HepG2 (cell line): ENCODE results near the gene DDN. TPM values are rescaled to one million over a fixed set of nuclear protein-coding genes. Genes with fewer than 3 reads are reported as not detected.

Source experiments
- CENPT ChIP-seq: sonication (generic); formaldehyde crosslinking; IDR thresholded peaks from 2 replicates; pipeline ENCODE4 v1.8.0; 2022; ENCODE audit warnings: low read depth, mild to moderate bottlenecking, moderate library complexity, missing genetic modification reagents
- NFYB ChIP-seq: sonication (generic); formaldehyde crosslinking; IDR thresholded peaks from 2 replicates; pipeline ENCODE4 v1.4.0; 2020; ENCODE audit warnings: missing genetic modification reagents
- PAX8 ChIP-seq: sonication (generic); formaldehyde crosslinking; IDR thresholded peaks from 2 replicates; pipeline ENCODE4 v1.8.0; 2022; ENCODE audit warnings: mild to moderate bottlenecking, missing genetic modification reagents, borderline replicate concordance
- RAD51 ChIP-seq: fragments of 450-650 bp; IDR thresholded peaks from 2 replicates; pipeline ENCODE4 v1.6.1; 2016; ENCODE audit warnings: borderline replicate concordance
- RCOR2 ChIP-seq: IDR thresholded peaks from 2 replicates; pipeline ENCODE4 v1.6.1; 2016; ENCODE audit warnings: missing biosample characterization, missing genetic modification reagents
- STAT5B ChIP-seq: sonication (generic); formaldehyde crosslinking; IDR thresholded peaks from 2 replicates; pipeline ENCODE4 v1.4.0; 2020; ENCODE audit warnings: missing genetic modification reagents
- THYN1 ChIP-seq: sonication (generic); formaldehyde crosslinking; IDR thresholded peaks from 2 replicates; pipeline ENCODE4 v1.8.1; 2023; ENCODE audit warnings: low read depth, mild to moderate bottlenecking, moderate library complexity, missing genetic modification reagents, borderline replicate concordance
- ZFX ChIP-seq: sonication (generic); formaldehyde crosslinking; IDR thresholded peaks from 2 replicates; pipeline ENCODE4 v1.4.0; 2020; ENCODE audit warnings: mild to moderate bottlenecking, low read depth, missing genetic modification reagents, moderate library complexity
- ZNF549 ChIP-seq: sonication (generic); formaldehyde crosslinking; IDR thresholded peaks from 2 replicates; pipeline ENCODE4 v1.5.0; 2020; ENCODE audit warnings: missing genetic modification reagents
- polyA plus RNA-seq, 8 experiments: library from polyadenylated mRNA; depleted of rRNA in 3 of 8; stranded (reverse) in 7 of 8; unstranded in 1 of 8; fragments of >200 nt; fragmentation: Illumina TruSeq in 4 of 8; extraction: Trizol in 4 of 8; gene quantifications; 2 replicates each; pipeline versions ENCODE4 v1.2.1 to v1.2.3, GENCODE V29; 2011 to 2016; ENCODE audit warnings: low read depth in 4 of 8, missing spikeins in 1 of 8, mixed read lengths in 1 of 8; ENCODE audit not compliant: insufficient read depth in 1 of 8
- total RNA-seq, 5 experiments: library from RNA; depleted of rRNA; stranded (reverse); fragments of >200 nt; fragmentation: Illumina TruSeq; extraction: Trizol; gene quantifications; 2 replicates each; pipeline ENCODE4 v1.2.3, GENCODE V29; 2016; ENCODE audit warnings: low read depth in 1 of 5
- TF ChIP-seq, protein P1 (sequence below): sonication (generic); formaldehyde crosslinking; IDR thresholded peaks from 2 replicates; pipeline ENCODE4 v1.8.1; 2023; ENCODE audit warnings: mild to moderate bottlenecking, missing genetic modification reagents
- TF ChIP-seq, protein P2 (sequence below): sonication (generic); formaldehyde crosslinking; IDR thresholded peaks from 2 replicates; pipeline ENCODE4 v1.5.0; 2020; ENCODE audit warnings: mild to moderate bottlenecking, missing genetic modification reagents, borderline replicate concordance
- TF ChIP-seq, protein P3 (sequence below): sonication (generic); formaldehyde crosslinking; IDR thresholded peaks from one replicate; pipeline ENCODE4 v1.5.1; 2020; ENCODE audit warnings: mild to moderate bottlenecking, missing genetic modification reagents; ENCODE audit errors: not compliant biosample characterization

DDN gene
- total and polyA plus RNA-seq, 2 of the 13 experiments (the other 11 are each of a cell fraction or from before 2014, with no cell fraction given), result 0.24 to 0.53 TPM

DNA sequence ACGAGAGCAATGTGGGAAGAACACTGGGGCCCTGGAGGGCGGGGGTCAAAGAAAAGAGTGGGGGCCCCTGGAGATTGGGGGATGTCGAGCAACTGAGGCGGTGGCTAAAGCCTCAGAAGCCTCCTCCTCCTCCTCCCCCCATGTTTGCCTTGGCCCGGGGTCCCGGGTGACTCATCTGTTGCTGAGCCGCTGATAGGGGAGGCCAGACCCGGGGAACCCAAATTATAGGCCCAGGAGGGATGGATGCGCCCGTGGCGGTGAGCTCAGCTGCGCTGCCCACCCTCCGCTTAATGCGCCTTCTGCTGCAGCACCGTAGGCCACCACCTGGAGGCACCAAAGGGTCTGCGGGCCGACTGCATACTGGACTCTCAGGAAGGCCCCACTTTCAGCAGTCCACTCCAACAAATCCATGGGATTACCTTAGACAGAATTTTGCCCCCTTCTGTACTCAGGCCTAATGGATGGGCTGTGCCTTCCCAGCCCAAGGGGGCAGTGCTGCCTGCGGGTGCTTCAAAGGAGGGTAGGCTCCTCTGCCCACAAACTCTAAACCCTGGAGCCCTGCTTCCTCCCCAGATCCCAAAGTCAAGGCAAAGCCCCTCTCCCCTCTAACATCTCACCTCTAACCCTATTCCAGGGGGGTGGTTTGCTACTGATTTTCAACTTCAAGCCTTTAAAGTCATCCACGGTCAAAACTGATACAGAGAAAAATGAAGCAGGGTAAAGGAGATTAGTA is 25.1 kb downstream of the DDN start (continued):
- TF ChIP-seq, protein P1, sequence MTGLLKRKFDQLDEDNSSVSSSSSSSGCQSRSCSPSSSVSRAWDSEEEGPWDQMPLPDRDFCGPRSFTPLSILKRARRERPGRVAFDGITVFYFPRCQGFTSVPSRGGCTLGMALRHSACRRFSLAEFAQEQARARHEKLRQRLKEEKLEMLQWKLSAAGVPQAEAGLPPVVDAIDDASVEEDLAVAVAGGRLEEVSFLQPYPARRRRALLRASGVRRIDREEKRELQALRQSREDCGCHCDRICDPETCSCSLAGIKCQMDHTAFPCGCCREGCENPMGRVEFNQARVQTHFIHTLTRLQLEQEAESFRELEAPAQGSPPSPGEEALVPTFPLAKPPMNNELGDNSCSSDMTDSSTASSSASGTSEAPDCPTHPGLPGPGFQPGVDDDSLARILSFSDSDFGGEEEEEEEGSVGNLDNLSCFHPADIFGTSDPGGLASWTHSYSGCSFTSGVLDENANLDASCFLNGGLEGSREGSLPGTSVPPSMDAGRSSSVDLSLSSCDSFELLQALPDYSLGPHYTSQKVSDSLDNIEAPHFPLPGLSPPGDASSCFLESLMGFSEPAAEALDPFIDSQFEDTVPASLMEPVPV (CRISPR knock-in tag), result no peak
- peak; percentile 28; the same call in 1 of the 2 replicates for TF ChIP-seq ZFX (CRISPR knock-in tag)
- no peak for TF ChIP-seq RAD51
- TF ChIP-seq, protein P2, sequence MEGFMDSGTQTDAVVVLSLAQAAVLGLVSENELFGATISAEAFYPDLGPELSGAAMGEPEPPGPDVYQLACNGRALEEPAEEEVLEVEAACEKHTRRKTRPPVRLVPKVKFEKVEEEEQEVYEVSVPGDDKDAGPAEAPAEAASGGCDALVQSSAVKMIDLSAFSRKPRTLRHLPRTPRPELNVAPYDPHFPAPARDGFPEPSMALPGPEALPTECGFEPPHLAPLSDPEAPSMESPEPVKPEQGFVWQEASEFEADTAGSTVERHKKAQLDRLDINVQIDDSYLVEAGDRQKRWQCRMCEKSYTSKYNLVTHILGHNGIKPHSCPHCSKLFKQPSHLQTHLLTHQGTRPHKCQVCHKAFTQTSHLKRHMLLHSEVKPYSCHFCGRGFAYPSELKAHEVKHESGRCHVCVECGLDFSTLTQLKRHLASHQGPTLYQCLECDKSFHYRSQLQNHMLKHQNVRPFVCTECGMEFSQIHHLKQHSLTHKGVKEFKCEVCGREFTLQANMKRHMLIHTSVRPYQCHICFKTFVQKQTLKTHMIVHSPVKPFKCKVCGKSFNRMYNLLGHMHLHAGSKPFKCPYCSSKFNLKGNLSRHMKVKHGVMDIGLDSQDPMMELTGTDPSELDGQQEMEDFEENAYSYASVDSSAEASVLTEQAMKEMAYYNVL (CRISPR knock-in tag), result no peak
- no peak for TF ChIP-seq CENPT (CRISPR knock-in tag)
- TF ChIP-seq PAX8 (CRISPR knock-in tag), result no peak
- no peak for TF ChIP-seq STAT5B (CRISPR knock-in tag)
- TF ChIP-seq NFYB (CRISPR knock-in tag), result no peak
- TF ChIP-seq THYN1, result no peak
- TF ChIP-seq, protein P3, sequence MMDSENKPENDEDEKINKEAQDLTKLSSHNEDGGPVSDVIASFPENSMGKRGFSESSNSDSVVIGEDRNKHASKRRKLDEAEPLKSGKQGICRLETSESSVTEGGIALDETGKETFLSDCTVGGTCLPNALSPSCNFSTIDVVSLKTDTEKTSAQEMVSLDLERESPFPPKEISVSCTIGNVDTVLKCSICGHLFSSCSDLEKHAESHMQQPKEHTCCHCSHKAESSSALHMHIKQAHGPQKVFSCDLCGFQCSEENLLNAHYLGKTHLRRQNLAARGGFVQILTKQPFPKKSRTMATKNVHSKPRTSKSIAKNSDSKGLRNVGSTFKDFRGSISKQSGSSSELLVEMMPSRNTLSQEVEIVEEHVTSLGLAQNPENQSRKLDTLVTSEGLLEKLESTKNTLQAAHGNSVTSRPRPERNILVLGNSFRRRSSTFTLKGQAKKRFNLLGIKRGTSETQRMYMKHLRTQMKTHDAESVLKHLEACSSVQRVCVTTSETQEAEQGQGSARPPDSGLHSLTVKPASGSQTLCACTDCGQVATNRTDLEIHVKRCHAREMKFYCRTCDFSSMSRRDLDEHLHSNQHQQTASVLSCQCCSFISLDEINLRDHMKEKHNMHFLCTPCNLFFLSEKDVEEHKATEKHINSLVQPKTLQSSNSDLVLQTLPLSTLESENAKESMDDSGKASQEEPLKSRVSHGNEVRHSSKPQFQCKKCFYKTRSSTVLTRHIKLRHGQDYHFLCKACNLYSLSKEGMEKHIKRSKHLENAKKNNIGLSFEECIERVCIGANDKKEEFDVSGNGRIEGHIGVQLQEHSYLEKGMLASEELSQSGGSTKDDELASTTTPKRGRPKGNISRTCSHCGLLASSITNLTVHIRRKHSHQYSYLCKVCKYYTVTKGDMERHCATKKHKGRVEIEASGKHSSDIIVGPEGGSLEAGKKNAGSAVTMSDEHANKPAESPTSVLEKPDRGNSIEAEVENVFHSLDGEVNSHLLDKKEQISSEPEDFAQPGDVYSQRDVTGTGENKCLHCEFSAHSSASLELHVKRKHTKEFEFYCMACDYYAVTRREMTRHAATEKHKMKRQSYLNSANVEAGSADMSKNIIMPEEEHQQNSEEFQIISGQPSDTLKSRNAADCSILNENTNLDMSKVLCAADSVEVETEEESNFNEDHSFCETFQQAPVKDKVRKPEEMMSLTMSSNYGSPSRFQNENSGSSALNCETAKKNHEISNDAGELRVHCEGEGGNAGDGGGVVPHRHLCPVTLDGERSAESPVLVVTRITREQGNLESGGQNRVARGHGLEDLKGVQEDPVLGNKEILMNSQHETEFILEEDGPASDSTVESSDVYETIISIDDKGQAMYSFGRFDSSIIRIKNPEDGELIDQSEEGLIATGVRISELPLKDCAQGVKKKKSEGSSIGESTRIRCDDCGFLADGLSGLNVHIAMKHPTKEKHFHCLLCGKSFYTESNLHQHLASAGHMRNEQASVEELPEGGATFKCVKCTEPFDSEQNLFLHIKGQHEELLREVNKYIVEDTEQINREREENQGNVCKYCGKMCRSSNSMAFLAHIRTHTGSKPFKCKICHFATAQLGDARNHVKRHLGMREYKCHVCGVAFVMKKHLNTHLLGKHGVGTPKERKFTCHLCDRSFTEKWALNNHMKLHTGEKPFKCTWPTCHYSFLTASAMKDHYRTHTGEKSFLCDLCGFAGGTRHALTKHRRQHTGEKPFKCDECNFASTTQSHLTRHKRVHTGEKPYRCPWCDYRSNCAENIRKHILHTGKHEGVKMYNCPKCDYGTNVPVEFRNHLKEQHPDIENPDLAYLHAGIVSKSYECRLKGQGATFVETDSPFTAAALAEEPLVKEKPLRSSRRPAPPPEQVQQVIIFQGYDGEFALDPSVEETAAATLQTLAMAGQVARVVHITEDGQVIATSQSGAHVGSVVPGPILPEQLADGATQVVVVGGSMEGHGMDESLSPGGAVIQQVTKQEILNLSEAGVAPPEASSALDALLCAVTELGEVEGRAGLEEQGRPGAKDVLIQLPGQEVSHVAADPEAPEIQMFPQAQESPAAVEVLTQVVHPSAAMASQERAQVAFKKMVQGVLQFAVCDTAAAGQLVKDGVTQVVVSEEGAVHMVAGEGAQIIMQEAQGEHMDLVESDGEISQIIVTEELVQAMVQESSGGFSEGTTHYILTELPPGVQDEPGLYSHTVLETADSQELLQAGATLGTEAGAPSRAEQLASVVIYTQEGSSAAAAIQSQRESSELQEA, result no peak
- no peak for TF ChIP-seq ZNF549 (CRISPR knock-in tag)
- TF ChIP-seq RCOR2, result no peak
